NCI-H82 treated with DMSO at 0.1 percent for 48 hours (cell line): ENCODE measurements around the gene BOD1.

Source experiments
- DNase-seq: peaks from one replicate; lab custom pipeline; 2025; ENCODE audit not compliant: unreplicated experiment; lab: John Stamatoyannopoulos, UW

BOD1 gene

GRCh38 chr5:173616577-173617118, at the start of gene BOD1:
BOD1 (minus strand) TSS chr5:173616650; CDS start chr5:173616436, 214 bp downstream.
- peak; percentile 90 for DNase-seq

GRCh38 chr5:173665326-173665725, 48.9 kb upstream of the BOD1 start:
- DNase-seq: no peak

- no peak for DNase-seq
Measured at GRCh38 chr5:173664154-173664526, 47.7 kb upstream of the BOD1 start.

GRCh38 chr5:173663352-173664153, 47.1 kb upstream of the BOD1 start:
- DNase-seq: no peak

GRCh38 chr5:173662581-173663351, 46.3 kb upstream of the BOD1 start:
- no peak for DNase-seq

- DNase-seq: no peak
Measured at GRCh38 chr5:173660481-173661280, 44.2 kb upstream of the BOD1 start.

GRCh38 chr5:173659423-173659822, 43.0 kb upstream of the BOD1 start:
- DNase-seq: no peak

- no peak for DNase-seq
Measured at GRCh38 chr5:173657741-173658356, 41.4 kb upstream of the BOD1 start.

- no peak for DNase-seq
Measured at GRCh38 chr5:173655196-173655797, 38.8 kb upstream of the BOD1 start.

- no peak for DNase-seq
Measured at GRCh38 chr5:173653822-173654523, 37.5 kb upstream of the BOD1 start.

GRCh38 chr5:173648308-173648866, 31.9 kb upstream of the BOD1 start:
- no peak for DNase-seq

- DNase-seq: no peak
Measured at GRCh38 chr5:173646692-173647091, 30.2 kb upstream of the BOD1 start.

- DNase-seq: no peak
Measured at GRCh38 chr5:173645890-173646574, 29.6 kb upstream of the BOD1 start.

- no peak for DNase-seq
Measured at GRCh38 chr5:173645437-173645807, 29.0 kb upstream of the BOD1 start.

- DNase-seq: no peak
Measured at GRCh38 chr5:173644673-173645436, 28.4 kb upstream of the BOD1 start.

- no peak for DNase-seq
Measured at GRCh38 chr5:173643964-173644363, 27.5 kb upstream of the BOD1 start.

GRCh38 chr5:173642895-173643481, 26.5 kb upstream of the BOD1 start:
- no peak for DNase-seq
